Neuron (in vitro differentiated cells): ENCODE data around the gene ATRNL1.
"Not testable (repeated sequence)": the region's sequence is repeated elsewhere in the genome, so short reads cannot be mapped to it uniquely, and the experiment has no call there.

Experiments
- H2AFZ ChIP-seq: one replicate; pipeline ENCODE4 v1.6.1; 2013; ENCODE audit warnings: low read depth, mild to moderate bottlenecking, inconsistent platforms, low read length, moderate library complexity
- H3K27me3 ChIP-seq: one replicate; pipeline ENCODE4 v1.6.1; 2013; ENCODE audit warnings: low read length; ENCODE audit not compliant: insufficient read depth
- H3K36me3 ChIP-seq: one replicate; pipeline ENCODE4 v1.6.1; 2013; ENCODE audit warnings: low read length; ENCODE audit not compliant: insufficient read depth
- H3K4me1 ChIP-seq: one replicate; pipeline ENCODE4 v1.6.1; 2013; ENCODE audit warnings: low read length; ENCODE audit not compliant: insufficient read depth
- H3K4me3 ChIP-seq: 2 replicates; pipeline ENCODE4 v1.5.1; 2013; ENCODE audit warnings: mild to moderate bottlenecking, low read length, moderate library complexity
- H3K9me3 ChIP-seq: one replicate; pipeline ENCODE4 v1.6.1; 2013; ENCODE audit warnings: low read length

ATRNL1 gene

DNA sequence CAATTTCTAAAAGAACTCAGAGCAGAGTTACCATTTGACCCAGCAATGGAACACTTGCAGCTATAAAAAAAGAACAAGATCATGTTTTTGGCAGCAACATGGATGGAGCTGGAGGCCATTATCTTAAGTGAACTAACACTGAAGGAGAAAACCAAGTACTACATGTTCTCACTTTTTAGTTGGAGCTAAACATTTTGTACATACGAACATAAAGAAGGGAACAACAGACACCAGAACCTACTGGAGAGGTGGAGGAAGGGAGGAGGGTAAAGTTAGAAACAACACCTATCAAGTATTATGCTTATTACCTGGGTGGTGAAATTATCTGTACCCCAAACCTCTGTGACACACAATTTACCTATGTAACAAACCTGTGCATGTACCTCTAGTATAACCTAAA, 329.5 kb downstream of the ATRNL1 start:
- Histone ChIP-seq H3K27me3 (no peaks in the 10 kb centered on the region), H3K4me1 (no peaks in the 10 kb centered on the region), H2AFZ (no peak overlapping the region), H3K9me3 (no peaks in the 10 kb centered on the region), H3K36me3 (no peaks in the 10 kb centered on the region), H3K4me3 (no peak overlapping the region)

DNA sequence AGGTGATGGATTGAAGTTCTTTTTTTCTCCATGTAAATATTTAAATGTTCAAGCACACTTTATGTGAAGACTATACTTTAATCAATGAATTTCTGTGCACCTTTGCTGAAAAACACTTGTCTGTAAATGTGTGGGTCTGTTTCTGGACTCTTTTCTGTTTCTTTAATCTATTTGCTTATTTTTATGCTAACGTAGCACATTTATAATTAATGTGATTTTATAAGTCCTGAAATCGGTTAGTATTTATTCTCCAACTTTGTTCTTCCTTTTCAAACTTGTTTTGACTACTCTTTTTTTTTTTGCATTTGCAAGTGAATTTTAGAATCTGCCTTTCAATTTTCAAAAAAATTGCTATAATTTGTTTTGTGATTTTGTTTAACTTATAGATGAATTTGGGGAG, 334.4 kb downstream of the ATRNL1 start:
- Histone ChIP-seq H2AFZ (no peak overlapping the region), H3K27me3 (no peaks in the 10 kb centered on the region), H3K4me3 (no peak overlapping the region), H3K9me3 (no peaks in the 10 kb centered on the region), H3K36me3 (no peaks in the 10 kb centered on the region), H3K4me1 (no peaks in the 10 kb centered on the region)

DNA sequence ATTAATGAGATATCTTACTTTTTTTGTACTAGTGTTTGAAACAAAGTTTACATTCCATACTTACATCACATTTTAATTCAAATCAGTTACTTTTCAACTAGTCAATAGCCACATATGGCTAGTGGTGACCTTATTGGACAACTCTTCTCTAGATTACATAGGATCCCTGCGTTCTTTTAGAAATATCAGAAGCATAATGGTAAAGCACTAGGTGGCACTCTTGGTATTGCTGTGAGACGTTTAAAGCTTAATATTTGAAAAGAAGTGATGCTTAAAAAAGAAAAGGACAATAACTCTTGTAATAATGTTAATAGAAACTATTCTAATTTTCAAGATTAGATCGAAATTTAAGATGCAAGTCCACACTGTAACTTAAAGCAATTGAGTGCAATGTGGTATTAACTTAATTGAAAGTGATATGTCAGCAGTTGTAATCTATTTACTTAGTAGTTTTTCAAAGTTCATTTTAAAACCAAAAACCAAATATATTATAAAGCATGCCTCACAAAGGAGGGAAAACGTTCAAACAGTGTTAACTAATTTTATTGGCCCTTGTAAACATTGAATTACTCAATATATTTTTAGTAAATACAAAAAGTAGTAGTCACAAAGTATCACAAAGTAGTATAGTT, 339.1 kb downstream of the ATRNL1 start:
- Histone ChIP-seq H3K27me3 (no peaks in the 10 kb centered on the region), H3K36me3 (no peaks in the 10 kb centered on the region), H3K4me1 (no peaks in the 10 kb centered on the region), H2AFZ (no peak overlapping the region), H3K9me3 (no peaks in the 10 kb centered on the region), H3K4me3 (no peak overlapping the region)

DNA sequence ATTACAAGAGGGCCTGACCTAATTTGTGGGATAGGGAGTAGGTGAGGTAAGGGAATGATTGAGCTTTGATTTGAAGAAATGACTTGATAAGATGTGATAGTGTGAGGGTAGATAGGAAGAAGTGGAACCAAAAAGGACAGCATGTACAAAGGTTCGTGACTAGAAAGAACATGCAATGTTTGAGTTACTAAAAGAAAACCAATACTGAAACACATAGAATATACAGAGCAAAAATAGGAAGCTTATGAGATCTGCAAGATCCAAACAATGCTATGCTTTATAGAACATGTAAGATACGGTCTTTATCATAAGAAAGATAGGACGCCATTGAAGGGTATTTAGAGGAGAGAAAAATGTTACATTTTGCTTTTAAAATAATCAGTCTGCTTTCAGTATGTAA, 343.8 kb downstream of the ATRNL1 start:
- Histone ChIP-seq H2AFZ (no peak overlapping the region), H3K36me3 (no peaks in the 10 kb centered on the region), H3K9me3 (no peaks in the 10 kb centered on the region), H3K4me1 (no peaks in the 10 kb centered on the region), H3K4me3 (no peak overlapping the region), H3K27me3 (no peaks in the 10 kb centered on the region)

DNA sequence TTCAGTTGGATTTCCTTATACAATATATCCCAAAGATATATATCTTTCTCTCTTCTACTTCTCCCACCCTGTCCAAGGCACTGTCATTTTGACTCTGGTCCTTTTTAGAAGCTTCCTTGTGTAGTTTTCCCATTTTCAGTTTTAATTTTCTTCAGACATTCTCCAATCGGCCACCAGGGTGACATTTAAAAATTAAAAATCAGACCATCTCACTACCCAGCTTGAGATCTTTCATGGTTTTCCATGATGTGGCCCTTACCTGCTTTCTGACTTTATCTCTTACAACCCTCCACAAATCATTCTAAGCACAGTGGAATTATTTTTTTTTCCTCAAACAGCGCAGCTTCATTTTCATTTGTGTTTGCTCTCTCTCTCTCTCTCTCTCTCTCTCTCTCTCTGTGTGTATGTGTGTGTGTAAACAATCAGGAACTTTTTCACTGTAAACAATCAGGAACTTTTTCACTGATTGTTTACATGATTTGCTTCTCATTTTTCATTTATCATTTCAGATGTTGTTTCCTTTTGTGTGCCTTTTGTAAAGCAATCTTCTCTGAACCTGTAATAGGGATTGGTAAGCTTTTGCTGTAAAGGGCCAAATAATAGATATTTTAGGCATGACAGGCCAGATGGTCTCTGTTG, 348.9 kb downstream of the ATRNL1 start:
- Histone ChIP-seq H2AFZ (no peak overlapping the region), H3K4me3 (no peak overlapping the region), H3K36me3 (no peaks in the 10 kb centered on the region), H3K27me3 (no peaks in the 10 kb centered on the region), H3K9me3 (no peaks in the 10 kb centered on the region), H3K4me1 (no peaks in the 10 kb centered on the region)

DNA sequence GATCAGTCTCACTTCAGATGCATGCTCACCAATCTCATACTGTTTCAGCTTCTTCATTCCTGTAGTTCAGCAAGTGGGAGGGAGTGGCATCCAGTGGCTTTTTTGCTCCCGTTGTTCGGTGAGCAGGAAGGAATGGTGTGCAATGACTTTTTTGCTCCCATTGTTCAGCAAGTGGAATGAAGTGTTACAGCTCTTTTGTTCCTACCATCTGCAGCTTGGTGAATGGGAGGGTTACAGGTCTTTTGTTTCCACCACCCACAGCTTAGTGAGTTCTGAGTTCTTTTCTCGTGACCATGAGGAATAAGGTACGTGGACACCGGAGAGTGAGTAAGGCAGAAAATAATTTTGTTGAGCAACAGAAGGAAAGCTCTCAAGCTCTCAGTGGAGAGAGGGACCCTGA, 363.6 kb downstream of the ATRNL1 start:
- H3K36me3 ChIP-seq: no peaks in the 10 kb centered on the region
- H3K4me3 ChIP-seq: peak overlapping the region; percentile 9
- peak overlapping the region; percentile 65 for H2AFZ ChIP-seq
- H3K27me3 ChIP-seq: no peaks in the 10 kb centered on the region
- H3K4me1 ChIP-seq: peaks cover 8% of the 10 kb centered on the region
- no peaks in the 10 kb centered on the region for H3K9me3 ChIP-seq

DNA sequence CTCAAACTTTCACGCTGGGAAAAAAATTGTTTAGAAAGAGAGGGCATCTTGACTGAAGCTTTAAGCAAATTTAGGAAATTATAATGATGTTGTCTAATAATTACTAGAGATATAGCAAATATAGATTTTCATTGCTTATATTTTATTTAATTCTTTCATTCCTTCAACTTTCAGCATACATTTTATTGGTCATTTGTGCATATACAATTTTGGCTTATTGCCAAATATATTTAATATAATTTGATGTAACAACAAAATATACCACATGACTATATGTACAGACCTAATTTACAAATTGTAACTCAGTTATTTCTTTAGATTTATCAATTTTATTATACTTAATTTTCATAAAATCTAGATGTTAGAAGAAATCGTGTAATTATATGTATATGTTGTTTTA, 390.1 kb downstream of the ATRNL1 start:
- Histone ChIP-seq H2AFZ (no peak overlapping the region), H3K4me3 (no peak overlapping the region), H3K9me3 (no peaks in the 10 kb centered on the region), H3K4me1 (no peaks in the 10 kb centered on the region), H3K36me3 (no peaks in the 10 kb centered on the region), H3K27me3 (no peaks in the 10 kb centered on the region)

DNA sequence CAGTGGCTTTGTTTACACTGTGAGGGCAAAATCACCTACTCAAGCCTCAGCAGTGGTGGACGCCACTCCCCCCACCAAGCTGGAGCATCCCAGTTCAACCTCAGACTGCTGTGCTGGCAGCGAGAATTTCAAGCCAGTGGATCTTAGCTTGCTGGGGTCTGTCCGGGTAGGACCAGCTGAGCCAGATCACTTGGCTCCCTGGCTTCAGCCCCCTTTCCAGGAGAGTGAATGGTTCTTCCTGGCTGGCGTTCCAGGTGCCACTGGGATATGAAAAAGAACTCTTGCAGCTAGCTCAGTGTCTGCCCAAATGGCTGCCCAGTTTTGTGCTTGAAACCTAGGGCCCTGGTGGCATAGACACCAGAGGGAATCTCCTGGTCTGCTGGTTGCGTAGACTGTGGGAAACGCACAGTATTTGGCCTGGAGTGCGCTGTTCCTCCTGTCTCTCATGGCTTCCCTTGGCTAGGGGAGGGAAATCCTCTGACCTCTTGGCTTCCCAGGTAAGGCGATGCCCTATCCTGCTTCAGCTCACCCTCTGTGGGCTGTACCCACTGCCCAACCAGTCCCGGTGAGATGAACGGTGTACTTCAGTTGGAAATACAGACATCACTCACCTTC, 398.5 kb downstream of the ATRNL1 start:
- no peaks in the 10 kb centered on the region for H3K36me3 ChIP-seq
- no peaks in the 10 kb centered on the region for H3K4me1 ChIP-seq
- peaks cover 8% of the 10 kb centered on the region for H3K9me3 ChIP-seq
- no peak overlapping the region for H3K4me3 ChIP-seq
- H3K27me3 ChIP-seq: no peaks in the 10 kb centered on the region
- no peak overlapping the region for H2AFZ ChIP-seq

DNA sequence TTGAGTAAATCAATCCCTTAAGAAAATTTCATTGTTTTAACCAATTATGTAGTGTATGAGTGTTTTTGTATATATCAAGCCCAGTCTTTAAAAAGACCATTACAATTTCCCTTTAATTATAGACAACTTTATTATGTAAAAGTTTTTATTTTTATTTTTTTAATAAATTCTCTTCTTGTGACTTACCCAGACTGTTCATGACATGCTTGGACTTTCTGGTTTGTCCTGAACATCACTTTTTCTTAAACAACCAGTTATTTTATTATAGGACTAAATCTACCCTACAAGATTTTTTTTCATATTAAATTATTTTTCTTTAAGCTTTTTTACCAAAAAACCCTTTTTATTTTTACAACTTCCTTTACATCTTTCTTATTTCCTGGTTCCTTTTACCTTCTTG, 410.4 kb downstream of the ATRNL1 start:
- Histone ChIP-seq H2AFZ (no peak overlapping the region), H3K27me3 (no peaks in the 10 kb centered on the region), H3K4me3 (no peak overlapping the region), H3K9me3 (peaks cover 3% of the 10 kb centered on the region), H3K36me3 (no peaks in the 10 kb centered on the region), H3K4me1 (no peaks in the 10 kb centered on the region)

DNA sequence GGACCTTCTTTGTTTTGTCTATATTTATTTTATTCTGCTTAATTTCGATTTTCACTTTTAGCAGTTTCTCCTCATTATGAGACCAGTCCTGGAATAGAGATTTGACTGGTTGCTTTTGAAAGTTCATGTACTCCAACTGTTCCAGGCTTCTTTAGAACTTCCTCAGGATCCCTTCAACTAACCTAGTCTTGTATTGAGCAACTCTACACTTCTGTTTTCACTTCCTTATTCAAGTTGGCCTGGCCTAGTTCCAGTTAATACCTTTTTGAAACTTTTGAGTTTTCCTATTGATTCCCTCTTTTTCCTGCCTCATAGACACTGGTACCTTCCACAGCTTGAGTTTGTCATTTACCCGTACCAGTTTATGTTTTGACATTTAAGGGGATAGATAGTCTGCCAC, 421.7 kb downstream of the ATRNL1 start:
- H3K36me3 ChIP-seq: no peaks in the 10 kb centered on the region
- H2AFZ ChIP-seq: no peak overlapping the region
- H3K9me3 ChIP-seq: no peaks in the 10 kb centered on the region
- H3K4me1 ChIP-seq: no peaks in the 10 kb centered on the region
- no peak overlapping the region for H3K4me3 ChIP-seq
- no peaks in the 10 kb centered on the region for H3K27me3 ChIP-seq

DNA sequence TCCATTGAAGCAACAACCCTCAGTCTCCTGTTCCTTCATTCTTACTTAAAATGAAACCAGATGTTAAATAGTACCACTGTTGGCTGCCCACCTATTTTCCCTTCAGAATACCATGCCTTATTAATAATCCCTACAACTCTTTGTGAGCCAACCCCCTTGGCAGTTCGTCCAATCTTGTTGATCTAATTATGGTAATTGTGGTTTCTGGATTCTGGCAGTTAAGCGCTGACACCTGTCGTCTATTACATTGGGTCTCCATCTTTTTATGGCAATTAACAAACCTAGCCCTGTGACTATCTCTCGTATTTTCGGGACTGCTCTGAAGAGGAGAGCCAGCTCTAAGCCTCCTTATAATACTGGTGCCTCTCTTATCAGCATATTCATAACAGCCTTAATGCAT, 432.0 kb downstream of the ATRNL1 start:
- no peaks in the 10 kb centered on the region for H3K4me1 ChIP-seq
- H3K4me3 ChIP-seq: no peak overlapping the region
- H3K27me3 ChIP-seq: no peaks in the 10 kb centered on the region
- H3K36me3 ChIP-seq: no peaks in the 10 kb centered on the region
- H3K9me3 ChIP-seq: peaks cover 2% of the 10 kb centered on the region
- H2AFZ ChIP-seq: no peak overlapping the region

DNA sequence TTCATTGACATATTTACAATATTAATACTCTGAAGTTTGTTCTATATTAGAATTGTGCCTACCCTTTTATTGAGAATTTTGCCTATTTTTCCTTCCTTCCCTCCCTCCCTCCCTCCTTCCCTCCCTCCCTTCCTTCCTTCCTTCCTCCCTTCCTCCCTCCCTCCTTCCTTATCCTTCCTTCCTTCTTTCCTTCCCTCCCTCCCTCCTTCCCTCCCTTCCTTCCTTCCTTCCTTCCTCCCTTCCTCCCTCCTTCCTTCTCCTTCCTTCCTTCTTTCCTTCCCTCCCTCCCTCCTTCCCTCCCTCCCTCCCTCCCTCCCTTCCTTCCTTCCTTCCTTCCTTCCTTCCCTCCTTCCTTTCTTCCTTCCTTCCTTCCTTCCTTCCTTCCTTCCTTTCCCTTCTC, 434.5 kb downstream of the ATRNL1 start:
- not testable (repeated sequence) for H3K4me3 ChIP-seq, H3K9me3 ChIP-seq, H3K36me3 ChIP-seq, H3K4me1 ChIP-seq, H3K27me3 ChIP-seq, H2AFZ ChIP-seq

DNA sequence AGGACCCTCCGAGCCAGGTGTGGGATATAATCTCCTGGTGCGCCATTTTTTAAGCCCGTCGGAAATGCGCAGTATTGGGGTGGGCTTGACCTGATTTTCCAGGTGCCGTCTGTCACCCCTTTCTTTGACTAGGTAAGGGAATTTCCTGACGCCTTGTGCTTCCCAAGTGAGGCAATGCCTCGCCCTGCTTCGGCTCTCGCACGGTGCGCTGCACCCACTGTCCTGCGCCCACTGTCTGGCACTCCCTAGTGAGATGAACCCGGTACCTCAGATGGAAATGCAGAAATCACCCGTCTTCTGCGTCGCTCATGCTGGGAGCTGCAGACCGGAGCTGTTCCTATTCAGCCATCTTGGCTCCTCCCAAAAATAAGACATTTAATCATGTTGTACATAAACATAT, 443.2 kb downstream of the ATRNL1 start:
- H3K27me3 ChIP-seq, H3K36me3 ChIP-seq, H2AFZ ChIP-seq, H3K9me3 ChIP-seq, H3K4me1 ChIP-seq, H3K4me3 ChIP-seq: not testable (repeated sequence)
